HG02884 (cell line): ENCODE data around the gene CMTM2.

Experiments used
- ATAC-seq: cut with Tn5 transposase; IDR thresholded peaks from one replicate; pipeline ENCODE4 v1.9.1; 2021; ENCODE audit warnings: mild to moderate bottlenecking, moderate library complexity; ENCODE audit not compliant: unreplicated experiment

Gene CMTM2, protein sequence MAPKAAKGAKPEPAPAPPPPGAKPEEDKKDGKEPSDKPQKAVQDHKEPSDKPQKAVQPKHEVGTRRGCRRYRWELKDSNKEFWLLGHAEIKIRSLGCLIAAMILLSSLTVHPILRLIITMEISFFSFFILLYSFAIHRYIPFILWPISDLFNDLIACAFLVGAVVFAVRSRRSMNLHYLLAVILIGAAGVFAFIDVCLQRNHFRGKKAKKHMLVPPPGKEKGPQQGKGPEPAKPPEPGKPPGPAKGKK

DNA sequence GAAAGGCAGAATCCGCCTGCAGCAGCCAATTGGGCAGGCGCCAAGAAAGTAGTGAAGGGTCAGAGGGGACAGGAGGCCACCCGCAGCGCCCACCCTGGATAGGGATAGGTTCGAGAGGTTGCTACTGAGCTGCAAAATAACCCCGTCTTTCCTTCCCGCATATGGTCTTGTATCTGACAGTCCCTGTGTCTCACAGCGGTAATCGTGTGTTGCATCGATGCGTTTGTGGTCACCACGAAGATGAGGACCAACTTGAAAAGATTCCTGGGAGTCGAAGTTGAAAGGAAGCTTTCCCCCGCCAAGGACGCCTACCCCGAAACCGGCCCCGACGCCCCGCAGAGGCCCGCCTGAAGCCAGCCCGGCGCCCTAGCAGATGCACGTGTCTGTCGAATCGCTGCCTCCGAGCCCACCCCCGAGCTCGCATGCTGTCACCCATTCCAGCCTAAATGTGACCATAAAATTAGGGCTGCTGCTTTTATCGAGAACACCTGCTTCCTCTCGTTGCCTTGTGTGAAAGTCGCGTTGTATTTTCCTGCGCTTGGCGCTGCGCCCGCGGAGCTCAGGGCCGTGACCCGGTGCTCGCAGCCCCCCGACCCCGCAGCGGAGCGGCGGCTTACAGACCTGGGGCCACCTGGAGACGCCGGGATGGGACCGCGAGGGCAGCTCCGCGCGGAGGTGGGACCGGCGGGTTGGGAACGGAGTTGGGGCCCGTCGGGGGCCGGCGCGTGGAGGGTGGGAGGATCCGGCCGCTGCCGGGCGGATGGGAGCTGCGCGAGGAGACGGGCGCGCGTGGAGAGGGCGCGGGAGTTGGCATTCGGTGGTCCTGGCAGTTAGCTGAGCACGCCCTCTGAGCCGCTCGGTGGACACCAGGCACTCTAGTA, at the start of gene CMTM2:
CMTM2 (plus strand) TSS at position 813 of the 881 bp plus-strand sequence. CDS start 145 bp downstream, outside the sequence.
- no peak for ATAC-seq

DNA sequence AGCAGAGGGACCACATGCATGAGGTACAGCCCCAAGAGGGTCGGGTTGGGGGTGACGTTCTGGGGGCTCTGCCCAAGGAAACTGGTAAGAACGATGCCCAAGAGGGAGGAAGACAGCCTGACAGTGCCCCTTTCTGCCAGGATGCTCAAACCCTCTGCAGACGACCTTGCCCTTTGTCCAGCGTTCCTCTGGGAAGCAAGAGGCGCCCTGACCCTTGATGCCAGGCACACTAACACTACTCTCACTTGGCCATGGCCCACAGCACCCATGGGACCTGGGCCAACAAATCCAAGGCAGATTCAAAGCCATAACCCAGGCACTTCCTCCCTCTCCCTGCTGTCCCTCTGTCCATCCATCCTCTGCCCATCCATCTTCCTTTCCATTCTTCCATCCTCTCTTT, 49.8 kb upstream of the CMTM2 start:
- no peak for ATAC-seq

DNA sequence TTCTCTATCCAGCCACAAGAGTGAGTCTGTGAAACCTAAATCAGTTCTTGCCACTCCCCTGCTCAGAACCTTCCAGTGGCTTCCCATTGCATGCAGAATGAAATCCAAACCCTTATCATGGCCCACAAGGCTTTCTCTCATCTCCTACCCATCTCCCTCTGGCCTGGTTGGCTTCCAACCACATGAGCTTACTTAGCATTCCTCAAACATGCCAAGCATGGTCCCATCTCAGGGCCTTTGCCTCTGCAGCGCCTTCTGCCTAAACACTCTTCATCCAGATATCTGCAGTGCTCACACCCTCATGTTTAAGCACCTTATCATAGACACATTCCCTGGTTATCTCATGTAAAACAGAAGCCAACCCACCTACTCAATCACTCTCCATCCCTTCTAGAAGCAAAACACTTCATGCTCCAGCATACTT, 44.9 kb upstream of the CMTM2 start:
- ATAC-seq, result no peak

DNA sequence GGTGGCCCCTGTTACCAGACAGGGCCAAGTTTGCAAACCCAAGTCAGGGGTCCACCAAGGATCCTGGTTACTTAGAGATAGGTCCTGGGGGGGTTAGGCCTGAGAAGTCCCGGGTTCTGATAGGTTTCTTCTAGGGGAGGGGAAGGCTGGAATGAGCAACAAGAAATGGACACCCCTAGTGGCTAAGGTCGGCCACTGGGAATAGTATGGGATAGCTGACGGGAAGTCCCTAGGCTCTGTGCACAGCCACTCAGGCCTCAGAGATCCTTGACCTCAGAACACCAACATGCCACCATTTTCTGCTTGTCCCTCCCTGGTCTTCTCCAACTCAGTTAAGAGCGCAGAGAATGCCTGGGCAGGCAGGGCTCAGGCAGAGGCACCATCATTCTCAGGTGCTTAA, 42.7 kb upstream of the CMTM2 start:
- ATAC-seq, result no peak

DNA sequence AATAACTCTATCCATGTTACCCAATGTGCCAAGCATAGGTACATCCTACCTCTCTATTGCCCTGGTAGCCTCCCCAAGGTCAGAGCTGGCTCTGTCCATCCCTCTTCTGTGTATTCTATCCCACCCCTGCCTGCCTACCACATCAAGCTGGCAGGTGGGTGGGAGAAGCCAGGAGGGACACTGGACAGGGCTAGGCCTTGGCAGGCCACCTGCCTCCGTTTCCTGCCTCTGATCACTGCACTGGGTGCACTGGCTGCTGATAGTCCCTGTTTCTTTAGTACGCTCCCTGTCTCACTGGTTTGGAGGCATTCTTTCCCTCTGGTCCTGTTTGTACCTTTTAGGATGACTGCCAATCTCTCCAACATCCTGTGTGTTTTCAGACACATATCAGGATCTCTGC, 42.0 kb upstream of the CMTM2 start:
- ATAC-seq, result no peak

DNA sequence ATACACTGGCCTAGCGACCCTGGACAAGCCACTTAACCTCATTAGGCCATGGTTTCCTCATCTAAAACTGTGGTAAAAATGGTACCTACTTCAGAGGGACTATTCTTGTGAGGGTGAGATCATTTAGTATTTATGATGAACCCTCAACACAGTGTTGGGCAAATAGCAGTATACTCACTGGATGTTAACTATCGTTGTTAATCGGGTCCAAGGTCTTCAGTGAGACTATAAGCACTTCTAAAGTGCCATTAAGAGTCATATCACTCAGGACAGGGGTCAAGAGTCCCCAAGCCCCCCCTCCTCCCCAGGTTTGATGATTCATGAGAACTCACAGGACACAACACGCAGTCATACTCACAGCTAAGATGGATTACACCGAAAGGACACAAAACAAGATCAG, 40.4 kb upstream of the CMTM2 start:
- ATAC-seq, result no peak

DNA sequence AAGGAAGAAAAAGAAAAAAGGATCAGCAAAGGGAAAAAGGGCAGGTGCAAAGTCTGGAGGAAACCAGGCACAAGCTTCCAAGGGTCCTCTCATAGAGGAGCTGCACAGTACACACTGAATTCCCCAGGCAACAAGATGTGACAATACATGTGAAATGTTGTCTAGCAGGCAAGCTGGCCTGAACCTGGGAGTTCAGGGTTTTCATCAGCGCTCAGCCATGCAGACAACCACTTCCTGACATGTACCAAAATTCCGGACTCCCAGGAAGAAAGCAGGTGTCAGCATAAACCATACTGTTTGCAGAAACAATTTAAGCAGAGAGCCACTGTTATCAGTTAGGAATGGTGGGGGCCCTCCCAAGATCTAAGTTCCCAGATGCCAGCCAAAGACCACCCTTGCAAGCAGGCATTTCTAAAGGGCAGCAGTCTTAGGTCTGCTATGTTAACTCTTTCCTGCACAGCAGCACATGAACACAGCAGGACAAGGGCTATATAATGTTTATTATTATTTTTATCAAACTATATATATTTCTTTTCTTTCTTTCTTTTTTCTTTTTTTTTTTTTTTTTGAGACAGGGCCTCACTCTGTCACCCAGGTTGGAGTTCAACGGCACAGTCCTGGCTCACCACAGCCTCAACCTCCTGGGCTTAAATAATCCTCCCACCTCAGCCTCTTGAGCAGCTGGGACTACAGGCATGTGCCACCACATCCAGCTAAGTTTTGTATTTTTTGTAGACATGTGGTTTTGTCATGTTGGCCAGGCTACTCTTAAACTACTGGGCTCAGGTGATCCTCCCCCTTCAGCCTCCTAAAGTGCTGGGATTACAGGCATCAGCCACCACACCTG, 39.4 kb upstream of the CMTM2 start:
- peak; percentile 89 for ATAC-seq

DNA sequence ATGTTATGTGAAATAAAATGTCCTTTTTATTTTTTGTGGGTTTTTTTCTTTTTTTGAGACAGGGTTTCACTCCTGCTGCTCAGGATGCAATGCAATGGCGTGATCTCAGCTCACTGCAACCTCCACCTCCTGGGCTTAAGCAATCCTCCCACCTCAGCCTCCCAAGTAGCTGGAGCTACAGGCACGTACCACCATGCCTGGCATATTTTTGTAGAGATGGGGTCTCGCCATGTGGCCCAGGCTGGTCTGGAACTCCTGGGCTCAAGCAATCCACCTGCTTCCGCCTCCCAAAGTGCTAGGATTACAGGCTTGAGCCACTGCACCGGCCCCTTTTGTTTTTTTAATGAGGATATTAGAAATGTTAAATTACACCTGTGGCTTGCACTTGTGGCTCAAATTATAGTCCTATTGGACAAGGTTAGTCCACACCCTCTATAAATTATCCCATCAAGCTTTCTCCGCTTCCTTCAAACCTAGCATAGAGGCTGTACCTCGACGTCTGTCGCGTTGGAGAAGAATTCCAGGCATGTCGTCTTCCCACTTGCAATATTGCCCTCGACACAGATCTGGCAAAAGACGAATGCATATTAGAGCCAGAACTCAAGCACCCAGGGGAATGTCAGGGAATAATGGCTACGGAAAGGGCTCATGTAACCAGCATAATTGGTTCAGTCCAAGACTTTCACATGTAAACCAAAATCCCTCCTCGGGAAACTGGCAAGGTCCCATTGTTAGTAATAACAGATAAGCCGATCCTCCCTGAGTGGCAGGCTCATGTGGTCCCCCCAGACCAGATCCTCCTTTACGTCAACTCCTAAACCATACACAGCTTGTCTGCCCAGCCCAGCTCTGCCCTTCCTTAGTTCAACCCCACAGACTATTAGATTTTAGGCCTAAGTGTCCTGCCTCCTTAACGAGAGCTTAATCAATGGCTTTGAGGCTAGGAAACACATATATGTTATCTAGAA, 37.6 kb upstream of the CMTM2 start:
- no peak for ATAC-seq

DNA sequence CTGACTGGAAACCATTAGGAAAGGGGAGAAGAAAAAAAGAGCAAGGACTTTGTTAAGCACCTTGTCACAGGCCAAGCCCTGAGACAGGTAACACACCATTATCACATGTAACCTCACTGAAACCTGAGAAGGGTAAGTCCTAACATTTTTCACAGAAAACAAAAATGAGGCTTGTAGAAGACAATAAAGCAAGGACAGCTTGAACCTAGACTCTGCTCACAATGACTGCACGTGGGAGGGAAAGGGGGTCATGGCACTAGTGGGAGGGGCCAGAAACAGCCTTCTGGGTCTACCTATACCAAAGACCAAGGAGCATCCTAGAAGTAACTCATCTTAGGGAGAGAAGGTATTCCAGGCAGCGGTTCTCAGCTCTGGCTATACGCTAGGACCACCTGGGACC, 36.9 kb upstream of the CMTM2 start:
- ATAC-seq, result no peak

DNA sequence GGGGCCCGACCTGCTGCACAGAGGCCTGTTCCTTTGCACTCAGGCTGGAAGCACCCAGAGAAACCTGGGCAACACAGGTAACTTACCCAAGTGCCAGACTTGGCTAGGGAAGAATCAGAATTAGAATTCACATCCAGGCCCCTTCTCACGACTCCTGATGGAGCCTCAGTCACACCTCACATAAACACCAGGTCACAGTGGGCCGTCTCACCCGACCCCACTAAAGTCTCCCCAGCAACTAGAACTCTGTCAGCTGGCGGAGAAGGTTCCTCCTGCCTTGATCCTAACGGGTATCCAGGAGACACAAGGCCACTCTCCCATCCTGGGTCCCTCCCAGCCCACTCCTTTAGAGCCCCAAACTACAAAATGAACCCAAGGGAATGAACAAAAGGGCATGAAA, 35.7 kb upstream of the CMTM2 start:
- ATAC-seq, result no peak

DNA sequence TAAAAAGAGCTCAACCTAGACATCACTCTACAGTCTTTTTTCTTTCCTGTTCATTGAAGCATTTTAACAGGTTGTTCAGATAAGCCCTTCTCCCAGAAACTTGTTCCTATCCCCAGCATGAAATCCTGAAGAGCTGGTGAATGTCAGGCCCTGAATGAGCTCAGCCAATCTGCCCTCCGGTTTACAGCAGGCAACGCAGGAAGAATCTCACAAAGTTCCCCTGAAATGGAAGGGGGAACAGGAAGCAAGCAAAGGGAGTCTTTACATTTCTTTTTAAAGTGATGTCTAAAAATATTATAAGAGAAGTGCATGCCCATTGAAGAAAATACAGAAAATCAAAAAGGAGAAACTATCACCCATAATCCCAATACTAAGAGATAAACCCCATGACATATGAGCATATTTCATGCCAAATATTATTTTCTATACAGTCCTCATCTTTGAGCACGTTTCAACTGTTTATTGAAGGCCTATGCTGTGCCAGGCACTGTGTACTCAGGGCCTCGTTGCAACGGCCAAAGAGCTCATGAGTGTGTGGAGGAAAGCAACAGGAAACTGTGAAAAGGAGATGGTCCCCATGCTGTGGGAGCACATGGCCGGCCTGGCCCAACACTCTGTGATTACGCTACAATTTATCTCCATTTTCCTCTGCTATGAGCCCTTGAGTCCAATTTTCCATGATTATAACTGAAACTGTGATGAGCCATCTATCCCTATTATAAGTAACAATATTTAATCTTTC, 35.1 kb upstream of the CMTM2 start:
- no peak for ATAC-seq

DNA sequence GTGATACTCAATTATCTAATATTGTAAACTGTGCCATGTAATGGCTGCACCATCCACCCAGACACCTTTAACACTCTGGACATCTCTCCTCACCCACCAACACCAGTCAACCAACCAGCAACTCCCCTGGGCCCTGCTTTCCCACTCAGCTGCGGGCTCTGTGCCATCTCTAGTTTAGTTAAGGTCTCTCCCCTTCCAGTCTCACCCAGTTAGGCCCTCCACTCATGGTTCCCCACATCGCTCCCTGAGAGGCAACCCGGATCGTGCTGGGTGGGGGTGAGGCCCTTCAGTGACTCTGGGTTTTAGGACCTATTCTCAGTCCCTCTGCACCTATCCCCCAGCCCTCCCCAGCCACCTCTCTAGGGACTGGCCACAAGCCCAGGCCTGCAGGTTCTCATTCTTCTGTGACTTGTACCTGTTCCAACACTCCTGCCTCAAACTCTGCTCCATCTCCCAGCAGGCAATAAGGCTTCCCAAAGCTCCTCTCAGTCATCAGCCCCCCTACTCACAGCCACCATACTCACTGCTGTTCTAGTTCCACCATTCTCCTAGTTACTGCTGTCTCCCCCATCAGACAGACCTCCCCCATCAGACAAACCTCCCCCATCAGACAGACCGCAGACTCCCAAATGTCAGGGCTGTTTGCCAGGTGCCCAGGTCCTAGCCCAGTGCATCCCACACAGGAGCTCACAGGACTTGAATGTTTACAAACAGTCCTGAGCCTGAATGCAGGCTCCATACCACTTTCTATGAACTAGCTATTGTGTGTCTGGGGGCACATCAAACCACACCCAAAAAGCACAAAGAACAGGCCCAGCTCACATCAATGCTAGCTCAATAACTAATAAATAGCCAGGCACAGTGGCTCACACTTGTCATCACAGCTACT, 31.9 kb upstream of the CMTM2 start:
- ATAC-seq, result no peak

DNA sequence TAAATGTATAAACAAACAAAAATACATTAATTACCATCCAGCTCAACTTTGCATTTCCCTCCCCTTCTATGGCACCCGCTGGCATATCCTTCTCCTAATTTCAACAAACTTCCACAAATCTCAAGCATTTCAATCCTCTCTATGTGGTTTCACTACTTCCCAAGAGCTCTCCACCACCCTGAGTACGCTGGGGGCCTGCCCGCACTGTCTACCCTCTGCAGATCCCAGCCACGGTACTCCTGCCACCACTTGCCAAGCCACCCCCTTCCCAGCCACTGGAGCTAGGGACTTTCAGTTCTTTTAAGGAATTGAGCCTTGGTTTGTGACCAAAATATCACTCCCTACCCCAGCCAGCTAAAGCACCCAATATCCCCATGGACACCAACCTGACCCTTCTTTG, 31.2 kb upstream of the CMTM2 start:
- no peak for ATAC-seq

DNA sequence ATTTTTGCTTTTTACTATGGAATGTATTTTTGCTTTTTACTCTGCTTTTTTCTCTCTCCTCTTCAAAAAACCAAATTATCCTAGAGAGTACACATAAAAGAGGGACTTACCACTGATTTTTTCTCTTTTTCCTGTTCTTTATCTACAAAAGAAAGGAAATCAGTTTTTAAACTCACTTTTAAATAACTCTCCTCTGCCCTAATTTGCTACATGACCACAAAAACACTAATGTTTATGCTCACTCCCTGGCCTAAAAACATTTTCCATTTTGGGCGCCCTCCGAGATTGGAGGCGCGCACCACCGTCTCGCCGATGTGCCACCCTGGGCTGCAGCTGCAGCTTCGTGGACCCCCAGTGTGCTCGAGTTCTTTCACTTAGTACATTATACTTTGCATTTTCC, 30.4 kb upstream of the CMTM2 start:
- ATAC-seq, result no peak

DNA sequence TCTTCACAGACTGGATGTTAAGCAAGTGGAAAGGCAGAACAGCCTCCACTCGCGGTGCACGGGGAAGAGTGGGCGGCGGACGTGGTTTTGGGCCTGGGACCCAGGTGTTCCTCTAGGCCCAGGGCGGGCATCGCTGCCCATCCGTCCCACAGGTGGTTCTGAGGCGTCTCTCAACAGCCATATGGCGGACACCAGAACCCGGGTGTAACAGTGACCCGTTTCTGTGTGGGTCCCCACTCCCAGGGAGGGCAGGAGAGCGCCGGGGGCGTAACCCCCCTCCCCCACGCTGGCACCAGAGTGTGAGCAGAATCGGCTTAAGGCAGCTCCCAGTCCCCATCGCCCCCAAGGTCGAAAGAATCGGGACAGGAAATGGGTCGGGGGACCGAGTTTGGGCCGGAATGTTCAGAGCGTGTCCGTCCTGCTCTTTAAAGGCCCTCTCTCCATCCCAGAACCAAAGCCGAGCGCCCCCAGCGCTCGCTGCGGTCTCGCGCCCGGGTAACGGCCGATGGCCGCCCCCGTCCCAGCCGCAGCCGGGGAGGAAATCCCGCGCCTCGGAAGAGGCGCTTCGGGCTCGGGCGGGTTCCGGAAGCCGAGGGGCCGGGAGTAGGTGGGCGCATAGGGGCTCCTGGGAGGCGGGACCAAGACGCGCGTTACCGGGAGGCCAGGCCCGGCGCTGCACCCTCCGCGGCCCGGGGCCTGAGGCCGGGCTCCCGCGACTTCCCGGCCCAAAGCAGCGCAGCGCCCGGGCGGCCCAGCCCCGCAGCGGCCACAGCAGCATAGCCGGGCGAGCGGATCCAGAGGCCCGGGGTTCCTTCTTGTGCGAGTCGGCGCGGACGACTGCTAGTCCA, 29.8 kb upstream of the CMTM2 start, which contains the start of gene TK2:
TK2 (minus strand) TSS at position 839 of the 848 bp plus-strand sequence; CDS start at position 778, 61 bp downstream.
- peak; percentile 36 for ATAC-seq

DNA sequence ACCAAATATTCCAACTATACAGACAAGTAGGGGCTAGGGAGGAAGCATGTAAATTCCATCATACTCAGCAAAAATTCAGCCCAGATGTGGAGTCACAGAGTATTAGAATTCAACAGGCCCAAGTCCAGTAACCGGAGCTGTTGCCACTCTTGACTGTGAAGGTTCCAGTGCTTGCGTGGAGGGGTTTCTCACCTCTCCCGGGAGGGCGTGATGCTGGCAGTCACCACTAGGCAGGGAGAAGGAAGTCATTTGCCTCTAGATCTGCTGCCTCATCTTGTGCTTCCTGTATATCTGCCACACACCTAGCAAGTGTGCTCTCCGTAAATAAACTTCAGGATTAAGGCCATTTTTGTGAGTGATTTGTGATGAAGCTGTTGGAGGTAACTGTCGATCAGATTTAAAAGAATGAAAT, 27.9 kb upstream of the CMTM2 start:
- ATAC-seq, result no peak

DNA sequence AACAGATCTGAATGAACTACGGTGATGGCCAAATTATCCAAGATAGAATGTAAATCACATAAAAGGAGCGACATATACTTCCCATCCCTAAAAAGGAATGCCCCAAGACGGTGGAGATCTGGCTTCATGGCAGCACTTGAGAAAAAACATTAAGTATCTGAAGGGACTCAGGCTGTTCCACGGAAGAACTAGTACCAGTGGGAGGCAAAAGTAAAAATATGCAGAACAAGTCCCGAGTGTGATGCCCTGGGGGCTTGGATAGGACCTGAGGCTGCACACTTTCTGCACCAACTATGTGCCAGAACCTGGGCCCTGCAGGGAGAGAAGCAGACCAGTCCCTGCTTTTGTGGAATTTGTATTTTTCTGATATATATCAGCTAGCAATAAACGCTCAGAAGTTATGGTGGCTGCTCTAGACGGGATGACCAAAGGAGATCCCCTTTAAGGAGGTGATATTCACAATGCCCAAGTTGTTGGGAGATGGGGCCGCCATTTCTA, 27.4 kb upstream of the CMTM2 start:
- no peak for ATAC-seq
